Mucosa of gallbladder (tissue), 1 donor: ENCODE measurements around the gene KLF4. TPM values are rescaled to one million over a fixed set of nuclear protein-coding genes. Genes with fewer than 3 reads are reported as not detected.

Experiments used
- DNase-seq: peaks from one replicate; pipeline ENCODE4 v3.0.0-alpha.2; 2020; ENCODE audit warnings: low spot score
- total RNA-seq: library from RNA; stranded (reverse); gene quantifications from one replicate; pipeline ENCODE4 v1.2.1, GENCODE V29; 2021
- donor health status: DM: no; HTN: no; CAD: no.

The KLF4 gene
- total RNA-seq, 1 donor from 2014 or later = 21.8 TPM

GRCh38 chr9:107488375-107489143 is 1.0 kb downstream of the KLF4 start:
- peak; percentile 60 for DNase-seq

DNA sequence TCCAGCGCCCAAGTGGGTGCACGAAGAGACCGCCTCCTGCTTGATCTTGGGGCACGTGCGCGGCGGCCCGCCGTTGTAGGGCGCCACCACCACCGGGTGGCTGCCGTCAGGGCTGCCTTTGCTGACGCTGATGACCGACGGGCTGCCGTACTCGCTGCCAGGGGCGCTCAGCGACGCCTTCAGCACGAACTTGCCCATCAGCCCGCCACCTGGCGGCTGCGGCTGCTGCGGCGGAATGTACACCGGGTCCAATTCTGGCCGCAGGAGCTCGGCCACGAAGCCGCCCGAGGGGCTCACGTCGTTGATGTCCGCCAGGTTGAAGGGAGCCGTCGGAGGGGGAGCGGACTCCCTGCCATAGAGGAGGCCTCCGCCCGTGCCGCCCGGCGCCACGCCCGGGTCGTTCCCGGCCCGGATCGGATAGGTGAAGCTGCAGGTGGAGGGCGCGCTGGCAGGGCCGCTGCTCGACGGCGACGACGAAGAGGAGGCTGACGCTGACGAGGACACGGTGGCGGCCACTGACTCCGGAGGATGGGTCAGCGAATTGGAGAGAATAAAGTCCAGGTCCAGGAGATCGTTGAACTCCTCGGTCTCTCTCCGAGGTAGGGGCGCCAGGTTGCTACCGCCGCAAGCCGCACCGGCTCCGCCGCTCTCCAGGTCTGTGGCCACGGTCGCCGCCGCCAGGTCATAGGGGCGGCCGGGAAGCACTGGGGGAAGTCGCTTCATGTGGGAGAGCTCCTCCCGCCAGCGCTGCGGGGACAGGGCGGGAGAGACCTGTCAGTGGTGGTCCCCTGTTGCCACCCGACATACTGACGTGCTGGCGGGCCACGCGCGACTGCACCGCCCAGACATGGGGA is 1.8 kb downstream of the KLF4 start:
- DNase-seq = peak; percentile 55

- no peak for DNase-seq
These were observed 2.7 kb downstream of the KLF4 start for GRCh38 chr9:107486674-107487520.

DNA sequence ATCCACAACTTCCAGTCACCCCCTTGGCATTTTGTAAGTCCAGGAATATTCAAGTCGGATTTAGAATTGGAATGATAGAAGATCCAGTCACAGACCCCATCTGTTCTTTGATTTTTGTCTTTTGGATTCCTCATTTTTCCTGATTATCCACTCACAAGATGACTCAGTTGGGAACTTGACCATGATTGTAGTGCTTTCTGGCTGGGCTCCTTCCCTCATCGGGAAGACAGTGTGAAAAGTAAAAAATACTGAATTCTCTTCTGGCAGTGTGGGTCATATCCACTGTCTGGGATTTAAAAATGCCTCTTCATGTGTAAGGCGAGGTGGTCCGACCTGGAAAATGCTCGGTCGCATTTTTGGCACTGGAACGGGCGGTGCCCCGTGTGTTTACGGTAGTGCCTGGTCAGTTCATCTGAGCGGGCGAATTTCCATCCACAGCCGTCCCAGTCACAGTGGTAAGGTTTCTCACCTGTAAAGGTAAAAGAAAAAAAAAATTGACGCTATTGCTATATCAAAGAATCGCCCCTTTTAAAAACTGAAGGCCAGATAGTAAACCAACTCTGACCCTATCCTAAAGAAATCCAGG is 4.0 kb downstream of the KLF4 start:
- DNase-seq = no peak

DNA sequence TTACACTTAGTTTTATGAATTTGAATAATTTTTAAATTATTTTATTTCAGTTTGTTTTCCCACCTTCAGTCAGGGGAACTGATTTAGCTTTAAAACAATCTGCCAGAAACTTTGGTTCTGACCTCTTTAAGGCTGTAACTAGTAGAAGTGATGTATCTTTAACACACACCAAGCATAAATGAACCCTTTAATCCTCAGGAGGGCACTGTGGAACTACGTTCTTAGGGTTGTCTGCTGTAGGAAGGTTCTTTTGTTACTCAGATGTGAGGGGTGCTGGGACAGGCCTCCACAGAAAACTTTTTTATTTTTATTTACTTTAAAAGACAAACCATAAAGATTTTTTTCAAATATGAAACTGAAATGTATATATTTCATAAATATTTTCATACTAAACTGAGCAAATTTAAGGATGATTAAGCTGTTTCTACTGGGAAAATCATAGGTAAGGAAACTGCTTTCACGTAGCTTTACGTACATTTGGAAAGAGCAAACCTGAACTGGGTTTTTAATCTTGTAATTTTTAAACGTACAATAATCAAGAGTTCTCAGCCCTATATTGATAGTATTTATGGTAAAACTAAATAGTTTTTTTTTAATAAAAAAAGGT is 5.3 kb downstream of the KLF4 start:
- DNase-seq = peak; percentile 47

DNA sequence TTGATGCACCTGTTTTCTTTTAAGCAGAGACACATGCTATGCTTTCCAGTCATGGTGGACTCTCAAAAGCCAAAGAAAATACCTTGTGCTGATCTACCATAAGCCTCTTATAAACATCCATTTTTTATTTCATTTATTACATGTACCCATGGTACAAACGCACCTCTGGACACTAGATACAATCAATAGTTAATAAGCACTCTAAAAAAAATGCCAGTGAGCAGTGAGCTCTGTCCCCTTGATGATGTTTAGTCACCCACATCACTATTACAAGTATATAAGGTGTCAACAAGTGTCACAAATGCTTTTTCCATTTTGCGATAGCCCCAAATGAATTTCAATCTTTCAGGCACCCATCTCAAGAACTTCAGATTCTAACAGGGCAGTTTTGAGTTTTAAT is 5.9 kb downstream of the KLF4 start:
- DNase-seq = no peak

DNA sequence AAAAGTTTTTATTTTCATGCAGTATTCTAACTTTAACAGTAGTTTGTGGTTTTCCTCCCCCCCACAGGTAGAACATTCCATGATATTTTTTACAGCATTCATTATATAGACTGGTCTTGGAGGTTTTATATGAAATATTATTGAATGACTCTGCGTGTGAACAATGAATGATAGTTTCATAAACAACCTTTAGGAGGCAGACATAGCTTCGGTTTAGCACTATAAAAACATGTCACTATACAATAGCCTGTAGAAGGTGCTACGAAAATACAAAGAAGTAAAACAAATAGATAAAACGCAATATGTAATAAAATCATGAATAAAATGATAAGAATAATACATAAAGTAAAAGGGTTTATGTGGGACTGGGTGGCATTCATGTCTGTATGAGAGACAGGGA is 8.5 kb downstream of the KLF4 start:
- no peak for DNase-seq

DNA sequence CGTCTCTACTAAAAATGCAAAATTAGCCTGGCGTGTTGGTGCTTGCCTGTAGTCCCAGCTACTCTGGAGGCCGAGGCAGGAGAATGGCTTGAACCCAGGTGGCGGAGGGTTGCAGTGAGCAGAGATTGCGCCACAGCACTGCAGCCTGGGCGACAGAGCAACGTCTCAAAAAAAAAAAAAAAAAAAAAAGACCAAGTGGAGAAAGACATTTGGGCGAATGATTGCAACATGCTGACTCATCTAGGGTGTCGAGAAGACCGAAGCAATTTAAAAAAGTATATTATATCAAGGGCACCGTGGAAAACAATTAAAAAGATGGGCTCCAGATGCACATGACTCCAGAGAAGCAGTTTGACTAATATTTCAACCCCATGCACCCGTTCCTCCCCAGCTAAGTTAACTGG is 9.2 kb downstream of the KLF4 start:
- DNase-seq = peak; percentile 23

- DNase-seq = no peak
These were observed 10.8 kb downstream of the KLF4 start for GRCh38 chr9:107478805-107479204.

DNA sequence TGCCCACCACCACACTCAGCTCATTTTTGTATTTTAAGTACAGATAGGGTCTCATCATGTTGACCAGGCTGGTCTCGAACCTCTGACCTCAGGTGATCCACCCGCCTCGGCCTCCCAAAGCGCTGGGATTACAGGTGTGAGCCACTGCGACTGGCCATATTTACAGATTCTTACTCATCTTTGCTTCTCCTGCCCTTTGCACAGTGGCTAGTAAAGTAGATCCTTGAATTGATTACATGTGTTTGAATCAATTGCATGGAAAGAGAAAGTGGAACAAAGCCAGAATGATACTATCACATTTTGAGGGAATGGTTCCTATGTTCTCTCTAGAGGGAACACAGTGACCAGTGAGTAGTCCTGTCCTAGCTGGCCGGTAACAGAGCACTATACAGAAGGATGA is 15.4 kb downstream of the KLF4 start:
- no peak for DNase-seq

GRCh38 chr9:107472581-107473340 is 16.8 kb downstream of the KLF4 start:
- DNase-seq = no peak

DNA sequence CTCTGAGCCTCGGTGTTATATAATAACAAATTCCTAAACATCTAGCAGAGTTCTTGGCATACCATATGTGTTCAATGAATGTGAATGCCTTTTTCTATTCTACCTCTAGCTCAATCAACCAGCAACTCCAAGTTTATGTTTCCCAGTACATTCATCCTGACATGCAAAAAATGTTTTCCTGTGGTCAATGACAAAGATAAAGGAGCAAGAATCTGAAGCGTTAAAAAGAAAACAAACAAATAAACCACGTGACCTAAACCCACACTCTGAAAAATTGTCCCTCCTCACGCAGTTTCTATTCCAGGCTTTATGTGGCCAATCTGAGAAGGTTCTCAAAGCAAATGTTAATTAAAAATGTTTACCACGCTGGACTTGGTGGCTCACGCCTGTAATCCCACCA is 18.0 kb downstream of the KLF4 start:
- no peak for DNase-seq

GRCh38 chr9:107467416-107467815 is 22.2 kb downstream of the KLF4 start:
- DNase-seq = no peak

DNA sequence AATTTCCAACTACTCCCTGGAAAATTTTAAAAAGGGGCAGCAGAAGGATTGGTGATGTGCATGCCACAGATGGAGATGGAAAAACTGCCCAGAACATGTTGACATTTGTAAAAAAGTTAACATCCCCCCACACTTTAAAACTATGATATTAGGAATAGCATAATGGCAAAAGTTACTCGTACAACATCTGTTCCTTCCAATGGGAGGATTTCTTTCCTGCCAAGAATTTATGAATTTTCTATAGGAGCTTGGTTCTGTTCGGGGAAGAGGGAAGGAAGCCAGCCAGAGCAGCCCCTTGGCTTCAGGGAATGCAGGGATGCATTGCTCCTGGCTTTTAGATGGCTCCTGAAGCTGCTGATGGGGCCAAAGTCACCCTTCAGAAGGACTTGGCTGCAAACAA is 22.7 kb downstream of the KLF4 start:
- no peak for DNase-seq

- peak; percentile 48 for DNase-seq
These were observed 23.8 kb downstream of the KLF4 start for GRCh38 chr9:107465467-107466451.

DNA sequence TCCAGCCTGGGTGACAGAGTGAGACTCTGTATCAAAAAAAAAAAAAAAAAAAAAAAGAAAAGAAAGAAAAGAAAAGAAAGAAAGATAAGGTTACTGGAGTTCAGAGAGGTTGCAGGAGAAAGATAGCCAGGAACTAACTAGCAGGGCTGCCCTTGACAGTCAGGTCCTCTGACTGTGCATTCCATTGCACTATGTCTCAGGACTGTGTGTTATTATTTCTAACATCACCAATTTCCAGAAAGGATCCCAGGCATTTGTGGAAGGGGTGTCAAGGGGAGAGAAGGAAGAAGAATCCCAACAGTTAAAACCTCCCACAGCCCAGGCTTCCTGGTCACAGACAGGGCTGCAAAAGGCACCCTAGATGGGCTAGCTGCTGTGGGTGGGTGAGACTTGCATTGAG is 25.1 kb downstream of the KLF4 start:
- no peak for DNase-seq

- DNase-seq = no peak
These were observed 26.9 kb downstream of the KLF4 start for GRCh38 chr9:107462691-107463090.

DNA sequence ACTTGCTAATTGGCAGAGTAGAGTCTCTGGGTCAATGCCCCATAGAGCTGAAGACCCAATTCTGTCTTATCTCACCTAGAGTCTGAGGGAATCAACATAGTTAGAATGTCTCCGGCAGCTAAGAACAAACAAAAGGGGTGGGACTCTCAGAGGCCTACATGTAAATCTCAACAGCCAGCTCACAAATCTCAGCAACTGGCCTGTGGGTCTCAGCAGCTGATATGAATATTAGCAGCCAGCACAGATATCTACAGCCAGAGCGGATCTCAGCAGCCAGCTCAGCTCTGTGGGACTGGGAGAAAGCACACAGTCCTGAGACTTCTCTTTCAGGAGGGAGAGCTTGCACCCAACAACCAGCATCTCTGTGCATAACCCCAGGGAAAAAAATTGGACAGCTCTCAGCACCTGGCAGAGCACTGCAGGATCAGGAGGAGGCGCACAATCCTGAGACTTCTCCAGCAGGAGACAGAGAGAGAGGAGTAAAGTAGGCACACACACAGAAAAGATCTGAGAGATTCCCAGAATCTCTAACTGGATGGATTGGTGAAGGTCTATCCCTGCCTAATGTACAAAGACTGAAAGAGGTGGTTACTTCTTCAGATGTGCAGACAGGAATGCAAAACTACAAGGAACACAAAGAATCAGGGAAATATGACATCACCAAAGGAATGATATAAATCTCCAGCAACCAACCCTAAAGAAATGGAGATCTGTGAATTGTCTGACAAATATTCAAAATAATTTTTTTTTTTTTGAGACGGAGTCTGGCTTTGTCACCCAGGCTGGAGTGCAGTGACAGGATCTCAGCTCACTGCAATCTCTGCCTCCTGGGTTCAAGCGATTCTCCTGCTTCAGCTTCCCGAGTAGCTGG is 29.2 kb downstream of the KLF4 start:
- DNase-seq = no peak
